A549 (cell line): ENCODE results near the gene MYL6.

Source experiments
- CTCF ChIP-seq: fragments of >200 bp; sonication (Bioruptor Twin); formaldehyde crosslinking; IDR thresholded peaks from 3 replicates; pipeline ENCODE4 v1.5.1; 2016
- ESRRA ChIP-seq: fragments of 150-350 bp; IDR thresholded peaks from 2 replicates; pipeline ENCODE4 v1.6.1; 2014; ENCODE audit warnings: mild to moderate bottlenecking, low read length, borderline replicate concordance
- MAFK ChIP-seq: fragments of 450-650 bp; IDR thresholded peaks from 2 replicates; pipeline ENCODE4 v1.6.1; 2014; ENCODE audit not compliant: partially characterized antibody

GRCh38 chr12:56114084-56114483, 44.1 kb upstream of the MYL6 start:
- TF ChIP-seq ESRRA (no peak), CTCF (no peak), MAFK (no peak)
